Large intestine (tissue), 3 donors: ENCODE measurements around the gene CRACDL. TPM values are rescaled to one million over a fixed set of nuclear protein-coding genes. Genes with fewer than 3 reads are reported as not detected.

Experiments used
- DNase-seq, 2 donors: peaks; one replicate each; pipeline versions ENCODE4 v3.0.0 to v3.0.0-alpha.2; 2013
- H3K27ac ChIP-seq: one replicate; pipeline ENCODE4 v1.5.1; 2013; ENCODE audit warnings: low read length
- H3K27me3 ChIP-seq: 2 replicates; pipeline ENCODE4 v1.6.1; 2013; ENCODE audit warnings: low read length; ENCODE audit not compliant: control insufficient read depth, insufficient read depth
- H3K36me3 ChIP-seq: 2 replicates; pipeline ENCODE4 v1.6.1; 2013; ENCODE audit warnings: low read length; ENCODE audit not compliant: control insufficient read depth, insufficient read depth
- H3K4me1 ChIP-seq: one replicate; pipeline ENCODE4 v1.6.1; 2013; ENCODE audit warnings: low read length; ENCODE audit not compliant: control insufficient read depth, insufficient read depth
- H3K4me3 ChIP-seq: one replicate; pipeline ENCODE4 v1.5.1; 2013; ENCODE audit warnings: low read length
- H3K9me3 ChIP-seq: one replicate; pipeline ENCODE4 v1.6.1; 2013; ENCODE audit warnings: mild to moderate bottlenecking, low read depth, low read length, moderate library complexity; ENCODE audit not compliant: control insufficient read depth
- WGBS: methylation state at CpG from one replicate; pipeline ENCODE4 v1.1.5; 2013; ENCODE audit warnings: low lambda C conversion rate; ENCODE audit not compliant: insufficient coverage; 5-methylcytosine and 5-hydroxymethylcytosine counted together
- polyA plus RNA-seq: library from polyadenylated mRNA; unstranded; fragments of 120-200 nt; gene quantifications from one replicate; pipeline ENCODE4 v1.2.1, GENCODE V29; 2013

The CRACDL gene
- polyA plus RNA-seq, 1 donor = 3.0 TPM

DNA sequence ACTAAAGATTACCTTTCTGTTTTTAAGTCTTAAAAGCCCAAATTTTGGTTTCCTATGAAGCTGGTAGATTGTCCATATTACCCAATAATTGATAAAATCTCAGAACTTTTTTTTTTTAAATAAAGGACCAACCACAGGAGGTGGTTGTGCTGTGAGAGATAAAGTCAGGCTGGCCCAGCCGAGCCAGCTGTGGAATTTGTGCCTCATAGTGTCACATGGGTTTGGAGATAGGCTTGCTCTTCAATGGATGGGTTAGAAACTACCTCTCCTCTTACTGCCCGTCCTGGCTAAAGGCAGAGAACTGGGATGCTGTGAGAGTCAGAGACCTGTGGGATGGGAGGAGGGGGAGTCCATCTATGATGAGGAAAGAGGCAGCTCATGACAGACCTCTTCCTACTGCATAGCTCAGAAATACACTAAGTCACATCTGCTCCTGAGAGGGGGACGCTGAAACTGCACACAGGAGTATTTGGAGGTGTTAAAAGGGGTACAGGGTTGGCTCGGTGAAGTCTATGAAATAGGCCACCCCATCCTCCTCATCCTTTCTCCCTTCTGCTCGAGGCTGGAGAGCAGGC lies 105.4 kb downstream of the CRACDL start:
- peaks cover 3% of the 10 kb centered on the region for H3K36me3 ChIP-seq
- no CpG with 5 or more reads among the region's 5 CpGs for WGBS
- H3K27ac ChIP-seq = no peak overlapping the region
- no peak for DNase-seq
- H3K4me3 ChIP-seq = no peak overlapping the region
- H3K9me3 ChIP-seq = no peaks in the 10 kb centered on the region
- no peaks in the 10 kb centered on the region for H3K27me3 ChIP-seq
- no peaks in the 10 kb centered on the region for H3K4me1 ChIP-seq

DNA sequence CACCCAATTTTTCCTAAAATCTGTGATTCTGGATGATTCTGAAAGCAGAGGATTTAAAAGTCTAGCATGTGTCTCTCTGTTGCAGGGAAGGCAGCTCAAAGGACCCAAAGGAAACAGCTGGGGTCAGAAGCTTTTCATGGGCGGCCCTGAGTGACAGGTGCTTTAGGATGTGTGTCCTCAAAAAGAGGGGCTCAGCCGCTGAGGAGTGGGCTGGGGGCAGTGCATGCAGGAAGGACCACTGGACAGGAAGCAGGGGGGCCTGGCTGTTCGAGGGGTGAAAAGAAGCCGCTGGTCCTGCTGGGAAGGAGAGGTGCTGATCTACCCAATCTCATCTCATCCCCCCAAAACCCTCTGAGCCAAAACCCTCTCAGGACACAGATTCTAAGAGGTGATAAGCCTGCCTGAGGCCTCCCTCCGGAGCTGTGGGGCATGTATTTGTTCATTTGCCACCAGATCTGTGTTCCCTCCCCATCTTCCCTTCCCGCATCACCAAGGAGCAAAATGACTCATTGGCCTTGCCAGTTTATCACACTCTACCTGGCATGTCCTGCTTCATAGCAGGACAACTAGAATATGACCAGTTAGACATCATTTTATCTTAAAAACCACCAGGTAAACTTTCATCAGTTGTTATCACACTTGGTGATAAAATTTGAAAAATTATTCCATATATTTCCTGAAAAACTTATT lies 106.3 kb downstream of the CRACDL start:
- Histone ChIP-seq H3K27ac (no peak overlapping the region), H3K27me3 (no peaks in the 10 kb centered on the region), H3K9me3 (no peaks in the 10 kb centered on the region), H3K4me3 (no peak overlapping the region), H3K4me1 (no peaks in the 10 kb centered on the region), H3K36me3 (peaks cover 3% of the 10 kb centered on the region)
- DNase-seq = no peak
- no CpG with 5 or more reads among the region's 6 CpGs for WGBS

GRCh38 chr2:98828793-98829371 lies 107.1 kb downstream of the CRACDL start:
- Histone ChIP-seq H3K27ac (no peak overlapping the region), H3K4me1 (no peaks in the 10 kb centered on the region), H3K36me3 (peaks cover 3% of the 10 kb centered on the region), H3K4me3 (no peak overlapping the region), H3K27me3 (no peaks in the 10 kb centered on the region), H3K9me3 (no peaks in the 10 kb centered on the region)
- DNase-seq = no peak
- no CpG with 5 or more reads among the region's 5 CpGs for WGBS

DNA sequence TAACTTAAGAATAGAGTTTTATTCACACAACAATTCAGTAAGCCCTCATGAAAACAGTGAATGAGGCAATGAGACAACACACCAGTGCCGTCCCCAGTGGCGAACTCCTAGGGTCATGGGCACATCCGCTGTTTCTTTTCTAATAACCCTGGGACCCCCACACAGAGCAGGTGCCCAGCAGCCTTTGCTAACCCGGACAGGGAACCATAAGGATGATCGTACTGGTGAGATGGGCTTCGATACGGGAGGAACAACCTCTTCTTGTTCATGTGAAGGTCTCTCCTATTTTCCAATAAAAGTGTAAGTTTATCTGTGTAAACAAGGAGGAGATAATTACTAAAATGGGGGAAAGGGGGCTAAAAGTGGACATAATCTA lies 107.7 kb downstream of the CRACDL start:
- H3K4me1 ChIP-seq = no peaks in the 10 kb centered on the region
- WGBS = no CpG with 5 or more reads among the region's 7 CpGs
- H3K4me3 ChIP-seq = no peak overlapping the region
- no peaks in the 10 kb centered on the region for H3K9me3 ChIP-seq
- no peak for DNase-seq
- H3K36me3 ChIP-seq = peaks cover 3% of the 10 kb centered on the region
- no peak overlapping the region for H3K27ac ChIP-seq
- peaks cover 4% of the 10 kb centered on the region for H3K27me3 ChIP-seq

DNA sequence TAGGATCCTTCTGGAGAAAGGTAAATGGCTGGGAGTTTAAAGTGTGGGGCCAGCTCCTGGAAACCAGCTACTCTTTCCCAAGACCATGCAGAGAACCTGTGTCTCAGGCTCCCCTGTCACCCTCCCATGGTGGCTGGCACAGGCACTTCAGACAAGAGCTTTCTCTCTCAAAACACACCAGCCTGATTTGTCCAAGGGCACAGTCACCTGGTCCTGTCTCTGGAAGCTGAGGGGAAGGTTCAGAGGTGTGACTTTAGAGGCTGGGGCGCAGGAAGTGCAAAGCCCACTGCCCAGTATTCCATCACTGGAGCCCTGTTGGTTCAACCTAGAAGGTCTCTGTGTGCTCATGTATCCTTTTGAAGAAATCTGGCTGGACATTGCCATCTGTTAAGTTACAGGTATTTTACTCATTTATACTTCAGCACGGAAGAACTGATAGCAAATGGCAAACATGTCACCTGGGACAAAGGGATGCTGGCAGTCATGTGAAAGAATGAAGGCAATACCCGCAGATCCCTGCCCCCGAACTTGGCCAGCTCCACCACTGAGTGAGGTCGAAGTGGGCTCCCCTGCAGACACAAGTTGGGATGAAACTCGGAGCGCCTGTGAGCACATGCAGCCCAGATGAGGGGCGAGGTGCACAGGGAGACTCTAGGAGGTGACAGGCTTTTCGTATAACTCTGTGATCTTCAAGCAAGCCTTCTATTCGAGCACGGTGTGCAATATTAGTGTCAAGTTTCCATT lies 108.2 kb downstream of the CRACDL start:
- WGBS = 80% methylated on average over 1 of the region's 11 CpGs
- Histone ChIP-seq H3K27me3 (peaks cover 7% of the 10 kb centered on the region), H3K4me1 (no peaks in the 10 kb centered on the region), H3K27ac (no peak overlapping the region), H3K4me3 (no peak overlapping the region), H3K36me3 (peaks cover 3% of the 10 kb centered on the region), H3K9me3 (no peaks in the 10 kb centered on the region)
- no peak for DNase-seq

DNA sequence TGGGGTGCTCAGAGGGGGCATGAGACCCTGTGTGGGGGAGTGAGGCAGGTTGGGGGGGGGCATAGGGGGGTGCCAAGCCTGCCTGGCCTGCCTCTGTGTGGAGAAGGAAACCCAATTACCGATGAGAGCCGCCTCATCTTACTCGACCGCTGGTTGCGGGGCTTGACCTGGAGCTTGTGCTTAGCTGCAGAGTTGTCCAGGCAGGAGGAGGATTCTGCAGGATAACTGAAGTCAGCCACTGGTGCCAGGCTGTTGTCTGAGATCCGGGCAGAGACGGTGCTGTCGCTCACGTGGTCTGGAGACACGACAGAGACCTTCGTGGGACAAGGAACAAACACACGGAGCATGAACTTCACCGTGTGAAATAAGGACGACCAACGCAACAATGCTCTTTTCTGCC lies 109.2 kb downstream of the CRACDL start:
- peaks cover 4% of the 10 kb centered on the region for H3K9me3 ChIP-seq
- H3K4me1 ChIP-seq = no peaks in the 10 kb centered on the region
- WGBS = no CpG with 5 or more reads among the region's 15 CpGs
- DNase-seq = no peak
- H3K27ac ChIP-seq = no peak overlapping the region
- H3K36me3 ChIP-seq = peaks cover 3% of the 10 kb centered on the region
- no peak overlapping the region for H3K4me3 ChIP-seq
- H3K27me3 ChIP-seq = peaks cover 10% of the 10 kb centered on the region

GRCh38 chr2:98825858-98826257 lies 110.2 kb downstream of the CRACDL start:
- no peak for DNase-seq
- Histone ChIP-seq H3K27ac (no peak overlapping the region), H3K36me3 (peaks cover 3% of the 10 kb centered on the region), H3K4me3 (no peak overlapping the region), H3K4me1 (no peaks in the 10 kb centered on the region), H3K27me3 (peaks cover 15% of the 10 kb centered on the region), H3K9me3 (peaks cover 8% of the 10 kb centered on the region)
- no CpG with 5 or more reads among the region's 6 CpGs for WGBS

DNA sequence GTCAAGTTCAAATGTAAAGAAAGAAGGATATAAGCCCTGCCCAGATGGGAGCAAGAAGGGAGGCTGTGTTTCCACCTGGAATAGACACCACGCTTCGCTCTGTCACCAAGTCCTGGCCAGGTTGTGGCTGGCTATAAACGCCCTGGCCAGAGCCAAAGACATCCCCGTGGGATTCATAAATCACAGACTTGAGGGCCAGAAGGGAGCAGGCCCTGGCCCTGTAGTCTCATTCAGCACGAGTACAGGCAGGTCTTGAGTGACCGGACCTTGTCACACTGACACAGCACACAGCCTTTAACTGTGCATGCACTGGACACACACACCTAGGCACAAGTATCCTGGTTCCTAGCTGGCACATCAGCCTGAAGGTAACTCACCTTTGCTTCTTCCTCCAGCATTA lies 110.6 kb downstream of the CRACDL start:
- Histone ChIP-seq H3K9me3 (peaks cover 8% of the 10 kb centered on the region), H3K36me3 (peaks cover 3% of the 10 kb centered on the region), H3K4me1 (no peaks in the 10 kb centered on the region), H3K27ac (no peak overlapping the region), H3K4me3 (no peak overlapping the region), H3K27me3 (peaks cover 15% of the 10 kb centered on the region)
- WGBS = no CpG with 5 or more reads among the region's 6 CpGs
- no peak for DNase-seq

GRCh38 chr2:98825020-98825350 lies 111.0 kb downstream of the CRACDL start:
- Histone ChIP-seq H3K27me3 (peaks cover 15% of the 10 kb centered on the region), H3K36me3 (peaks cover 3% of the 10 kb centered on the region), H3K4me3 (no peak overlapping the region), H3K27ac (no peak overlapping the region), H3K9me3 (peaks cover 8% of the 10 kb centered on the region), H3K4me1 (no peaks in the 10 kb centered on the region)
- WGBS = no CpG with 5 or more reads among the region's 3 CpGs
- no peak for DNase-seq

DNA sequence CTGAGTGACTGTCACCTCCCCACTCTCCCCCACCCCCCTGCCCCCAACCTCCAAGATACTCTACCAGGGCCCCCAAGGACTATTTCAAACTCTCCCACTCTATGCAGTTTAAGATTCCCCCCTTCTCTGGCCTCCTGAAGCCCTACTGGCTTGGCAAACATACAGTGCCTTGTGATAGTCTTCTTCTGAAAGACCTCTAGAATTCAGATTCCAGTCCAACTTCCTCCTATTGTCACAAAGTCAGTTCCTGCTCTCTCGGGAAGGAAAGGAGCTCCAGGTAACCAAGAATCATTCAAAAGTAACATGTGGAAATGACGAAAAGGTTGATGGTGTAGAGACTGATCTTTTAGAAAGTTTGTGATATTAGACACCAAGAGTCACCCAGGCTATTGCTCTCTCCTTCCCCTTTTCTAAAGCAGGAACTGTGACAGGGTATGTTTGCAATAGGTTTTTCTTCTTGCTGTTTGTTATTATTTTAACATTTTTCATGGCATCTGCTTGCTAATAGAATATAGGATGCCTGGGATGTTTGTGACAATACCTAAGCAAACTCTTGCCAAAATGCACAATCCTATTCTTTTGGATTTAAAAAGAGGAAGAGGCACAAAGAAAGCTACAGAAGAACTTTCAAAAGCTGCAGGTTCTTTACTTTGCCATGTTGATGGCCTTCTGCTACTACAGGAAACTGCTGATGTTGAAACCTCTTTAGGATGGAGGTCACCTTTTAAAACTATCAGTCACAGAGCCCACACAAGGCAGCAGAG lies 111.6 kb downstream of the CRACDL start:
- peaks cover 15% of the 10 kb centered on the region for H3K27me3 ChIP-seq
- H3K9me3 ChIP-seq = peaks cover 8% of the 10 kb centered on the region
- H3K4me1 ChIP-seq = no peaks in the 10 kb centered on the region
- WGBS = 100% methylated on average over 1 of the region's 2 CpGs
- H3K4me3 ChIP-seq = no peak overlapping the region
- no peak overlapping the region for H3K27ac ChIP-seq
- H3K36me3 ChIP-seq = peaks cover 3% of the 10 kb centered on the region
- DNase-seq = no peak
